Fibroblast of mammary gland (primary cell): Measurements from ENCODE around the gene CACNA2D2.

ENCODE experiments used
- DNase-seq: peaks from one replicate; pipeline ENCODE4 v3.0.0-alpha.2; 2010; ENCODE audit warnings: low read depth
- H3K4me3 ChIP-seq: 2 replicates; pipeline ENCODE4 v1.5.1; 2011; ENCODE audit warnings: low read depth, mild to moderate bottlenecking, low read length, moderate library complexity; ENCODE audit not compliant: control insufficient read depth
- TF ChIP-seq, protein P1 (sequence below): conservative IDR thresholded peaks from 2 replicates; pipeline ENCODE4 v1.5.1; 2011; ENCODE audit warnings: low read depth, low read length, inconsistent platforms; ENCODE audit not compliant: control insufficient read depth, insufficient read depth

The CACNA2D2 gene

DNA sequence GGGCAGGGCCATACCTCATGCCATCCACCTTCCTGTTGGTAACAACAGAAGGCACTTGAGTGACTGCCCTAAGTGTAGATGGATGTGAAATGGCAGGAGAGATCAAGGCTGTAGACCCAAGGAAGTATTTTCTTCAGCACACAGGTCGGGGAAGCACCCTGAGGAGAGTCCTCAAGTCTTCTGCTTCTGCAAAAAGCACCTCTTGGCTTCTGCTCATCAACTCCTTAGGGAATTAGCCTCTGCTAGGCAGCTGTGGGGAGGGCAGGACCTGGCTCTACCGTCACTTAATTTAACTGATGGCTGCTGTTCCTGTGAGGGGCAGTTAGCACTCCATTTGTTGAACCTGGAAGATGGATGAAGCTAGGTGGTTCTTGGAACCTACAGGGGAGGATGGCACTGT lies 6.9 kb upstream of the CACNA2D2 start:
- TF ChIP-seq, protein P1, sequence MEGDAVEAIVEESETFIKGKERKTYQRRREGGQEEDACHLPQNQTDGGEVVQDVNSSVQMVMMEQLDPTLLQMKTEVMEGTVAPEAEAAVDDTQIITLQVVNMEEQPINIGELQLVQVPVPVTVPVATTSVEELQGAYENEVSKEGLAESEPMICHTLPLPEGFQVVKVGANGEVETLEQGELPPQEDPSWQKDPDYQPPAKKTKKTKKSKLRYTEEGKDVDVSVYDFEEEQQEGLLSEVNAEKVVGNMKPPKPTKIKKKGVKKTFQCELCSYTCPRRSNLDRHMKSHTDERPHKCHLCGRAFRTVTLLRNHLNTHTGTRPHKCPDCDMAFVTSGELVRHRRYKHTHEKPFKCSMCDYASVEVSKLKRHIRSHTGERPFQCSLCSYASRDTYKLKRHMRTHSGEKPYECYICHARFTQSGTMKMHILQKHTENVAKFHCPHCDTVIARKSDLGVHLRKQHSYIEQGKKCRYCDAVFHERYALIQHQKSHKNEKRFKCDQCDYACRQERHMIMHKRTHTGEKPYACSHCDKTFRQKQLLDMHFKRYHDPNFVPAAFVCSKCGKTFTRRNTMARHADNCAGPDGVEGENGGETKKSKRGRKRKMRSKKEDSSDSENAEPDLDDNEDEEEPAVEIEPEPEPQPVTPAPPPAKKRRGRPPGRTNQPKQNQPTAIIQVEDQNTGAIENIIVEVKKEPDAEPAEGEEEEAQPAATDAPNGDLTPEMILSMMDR: no peak
- no peak overlapping the region for H3K4me3 ChIP-seq
- no peak for DNase-seq

DNA sequence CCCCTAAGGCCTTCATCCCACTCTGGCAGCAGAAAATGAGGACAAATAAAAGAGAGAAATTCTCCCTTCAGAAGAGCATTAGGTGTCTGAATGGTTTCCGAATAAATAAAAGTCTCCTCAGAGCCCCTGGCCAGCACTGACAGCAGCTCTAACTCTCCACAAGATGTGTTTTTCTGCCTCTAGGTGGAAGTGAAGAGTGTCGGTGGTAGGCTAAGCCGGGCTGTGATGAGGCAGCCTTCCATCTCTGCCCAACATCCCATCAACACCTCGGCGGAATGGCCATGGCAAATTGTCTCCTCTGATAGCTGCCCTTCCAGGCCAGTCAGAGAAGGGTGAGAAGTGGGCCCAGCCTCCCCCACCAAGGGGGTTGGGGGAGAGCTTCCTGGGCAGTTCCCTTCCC lies 6.3 kb upstream of the CACNA2D2 start:
- no peak for DNase-seq
- TF ChIP-seq, protein P1: no peak
- H3K4me3 ChIP-seq: no peak overlapping the region

DNA sequence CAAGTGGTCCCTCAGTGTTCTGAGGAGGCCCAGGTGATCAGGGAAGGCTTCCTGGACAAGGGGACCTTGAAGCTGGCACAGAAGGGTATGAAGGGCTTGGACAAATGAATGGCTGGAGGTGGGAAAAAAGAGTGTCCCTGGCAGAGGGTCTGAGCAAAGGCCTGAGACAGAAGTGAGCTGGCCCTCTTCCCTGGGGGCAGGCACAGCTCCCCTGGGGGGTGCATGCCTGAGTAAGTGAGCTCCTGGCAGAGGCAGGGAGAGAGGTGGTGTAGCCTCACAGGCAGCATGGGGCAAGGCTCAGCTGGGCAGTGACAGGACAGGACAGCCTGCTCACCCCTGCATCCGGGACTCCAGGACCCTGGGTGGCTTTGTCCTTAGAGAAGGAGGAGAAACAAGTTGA lies 5.4 kb upstream of the CACNA2D2 start:
- DNase-seq: no peak
- H3K4me3 ChIP-seq: no peak overlapping the region
- TF ChIP-seq, protein P1: no peak

DNA sequence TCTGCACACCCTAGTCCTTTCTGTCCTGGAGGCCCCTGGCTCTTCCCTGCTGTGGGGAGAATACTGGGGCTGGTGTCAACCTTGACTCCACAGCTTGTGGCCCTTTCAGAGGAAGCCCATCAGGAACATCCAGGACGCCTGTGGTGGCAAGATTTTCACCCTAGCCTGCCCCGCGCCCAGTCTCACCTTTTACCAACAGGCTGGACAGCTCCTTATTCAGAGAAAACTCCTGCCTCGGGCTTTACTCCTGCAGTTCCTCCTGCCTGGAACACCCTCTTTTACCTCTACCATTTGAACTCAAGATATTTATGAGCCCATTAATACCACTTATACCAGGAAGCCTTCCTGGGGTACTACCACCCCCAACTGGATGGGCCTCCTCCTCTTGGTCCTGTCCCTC lies 2.7 kb upstream of the CACNA2D2 start:
- no peak overlapping the region for H3K4me3 ChIP-seq
- DNase-seq: no peak
- TF ChIP-seq, protein P1: no peak

DNA sequence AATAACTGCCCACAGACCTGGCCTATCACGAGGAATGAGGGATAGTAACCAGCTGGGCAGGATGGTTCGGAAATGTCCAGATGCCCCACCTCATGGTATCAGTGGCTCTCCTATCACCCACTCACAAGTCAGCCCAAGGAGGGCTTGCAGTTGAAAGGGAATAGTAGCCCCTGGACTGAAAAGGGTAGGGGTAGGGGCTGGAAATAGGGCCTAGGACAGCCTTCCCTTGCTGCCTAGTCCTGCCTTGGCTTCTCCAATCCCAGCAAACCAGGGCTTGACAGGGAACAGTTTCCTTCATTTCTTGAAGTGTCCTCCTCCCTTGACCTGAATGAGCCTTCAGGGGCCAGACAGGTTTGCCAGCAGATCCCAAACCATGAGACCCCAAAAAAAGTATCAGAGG lies 1.2 kb upstream of the CACNA2D2 start:
- no peak for DNase-seq
- TF ChIP-seq, protein P1: no peak
- H3K4me3 ChIP-seq: no peak overlapping the region

DNA sequence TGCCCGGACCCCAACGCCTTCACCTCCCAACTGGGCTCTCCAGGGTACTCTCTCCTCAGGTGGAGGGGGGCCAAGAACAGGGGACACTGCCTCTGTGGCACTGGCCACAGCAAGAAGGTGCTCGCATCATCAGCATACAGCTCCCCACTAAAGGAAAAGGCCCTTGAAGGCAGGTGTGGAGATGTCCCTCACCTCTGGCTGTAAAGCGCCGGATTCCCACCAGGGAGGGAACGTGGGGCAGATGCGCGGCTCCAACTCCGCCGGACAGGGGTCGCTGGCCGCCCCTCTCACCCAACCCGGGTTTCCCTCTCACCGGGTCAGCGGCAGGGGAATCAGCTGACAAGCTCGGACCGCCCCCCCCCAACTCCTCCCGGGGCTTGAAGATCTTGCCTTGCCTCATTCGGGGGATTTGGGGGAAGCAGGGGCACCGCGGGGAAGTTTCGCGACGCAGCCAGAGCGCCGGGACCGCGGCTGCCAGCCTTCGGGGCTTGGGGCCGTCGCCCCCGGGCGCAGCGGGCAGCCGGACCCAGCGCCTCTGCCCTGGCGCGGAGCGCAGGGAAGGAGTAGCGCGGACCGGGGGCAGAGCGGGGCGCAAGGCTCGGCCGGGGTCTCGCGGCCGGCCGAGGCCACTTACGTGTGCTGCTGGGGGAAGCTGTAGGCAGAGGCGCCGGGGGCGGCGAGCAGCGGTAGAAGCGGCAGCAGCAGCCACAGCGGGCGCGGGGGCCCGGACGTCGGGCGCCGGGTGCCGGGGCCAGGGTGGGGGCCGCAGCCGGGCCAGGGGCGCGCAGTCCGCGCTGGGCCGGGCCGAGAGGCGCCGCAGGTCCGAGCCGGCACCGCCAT lies 630 bp downstream of the CACNA2D2 start:
- no peak overlapping the region for H3K4me3 ChIP-seq
- TF ChIP-seq, protein P1: no peak
- no peak for DNase-seq
